Muscle of leg (tissue), 11 donors: ENCODE data around the gene SLIT1. TPM values are rescaled to one million over a fixed set of nuclear protein-coding genes. Genes with fewer than 3 reads are reported as not detected.
A peak's percentile ranks its signal among the peaks of the same experiment; 100 is the strongest.

Experiments
- DNase-seq: peaks from one replicate; pipeline ENCODE4 v3.0.0; 2013
- H3K27ac ChIP-seq: one replicate; pipeline ENCODE4 v1.5.1; 2013; ENCODE audit warnings: mild to moderate bottlenecking, low read length, control low read depth
- H3K27me3 ChIP-seq: one replicate; pipeline ENCODE4 v1.6.1; 2013; ENCODE audit warnings: low read length; ENCODE audit not compliant: control insufficient read depth, insufficient read depth
- H3K36me3 ChIP-seq: one replicate; pipeline ENCODE4 v1.6.1; 2013; ENCODE audit warnings: low read length; ENCODE audit not compliant: control insufficient read depth, insufficient read depth
- H3K4me1 ChIP-seq: one replicate; pipeline ENCODE4 v1.6.1; 2013; ENCODE audit warnings: low read length; ENCODE audit not compliant: control insufficient read depth, insufficient read depth
- H3K4me3 ChIP-seq: one replicate; pipeline ENCODE4 v1.5.1; 2013; ENCODE audit warnings: low read length, control low read depth
- H3K9me3 ChIP-seq: replicated peaks from 2 replicates; pipeline ENCODE4 v1.6.1; 2013; ENCODE audit warnings: low read depth, low read length; ENCODE audit not compliant: control insufficient read depth
- WGBS: methylation state at CpG from one replicate; pipeline ENCODE4 v1.1.5; 2013; ENCODE audit warnings: missing lambda C conversion rate; ENCODE audit not compliant: insufficient coverage; 5-methylcytosine and 5-hydroxymethylcytosine counted together
- polyA plus RNA-seq, 8 donors: library from polyadenylated mRNA; unstranded; fragments of 120-200 nt; gene quantifications; one replicate each; pipeline versions ENCODE4 v1.2.1 to v1.2.3, GENCODE V29; 2013; ENCODE audit warnings: inconsistent platforms in 1 of 8, low replicate concordance in 1 of 8; ENCODE audit not compliant: insufficient read length in 8 of 8, insufficient read depth in 1 of 8
- total RNA-seq: library from RNA; stranded (reverse); fragments of 120-200 nt; gene quantifications from one replicate; pipeline ENCODE4 v1.2.4, GENCODE V29; 2013

The SLIT1 gene
- total and polyA plus RNA-seq, 9 donors: 0.35 to 1.4 (median 1.1) TPM

DNA sequence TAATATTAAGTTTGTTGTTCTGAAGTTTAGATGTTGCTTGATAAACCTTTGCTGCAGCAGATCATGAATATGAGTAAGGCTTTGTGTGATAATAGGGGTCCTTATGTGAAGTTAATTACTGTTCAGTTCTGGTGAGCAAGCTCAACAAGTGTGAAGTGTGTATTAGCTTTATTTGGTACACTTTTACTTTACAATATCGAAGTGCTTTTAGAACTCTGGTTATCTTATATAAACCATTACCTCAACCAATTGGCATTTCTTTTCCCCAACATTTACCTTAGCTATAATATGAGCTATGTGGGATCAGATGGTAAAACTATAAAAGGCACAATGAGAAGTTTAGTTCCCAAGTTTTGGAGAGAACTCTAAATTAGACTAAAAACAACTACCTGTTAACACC, 226.0 kb downstream of the SLIT1 start:
- H3K4me1 ChIP-seq: no peaks in the 10 kb centered on the region
- H3K9me3 ChIP-seq: no peaks in the 10 kb centered on the region
- peaks cover 10% of the 10 kb centered on the region for H3K36me3 ChIP-seq
- no CpG with 5 or more reads among the region's 1 CpG for WGBS
- no peak for DNase-seq
- H3K27me3 ChIP-seq: no peaks in the 10 kb centered on the region
- H3K4me3 ChIP-seq: no peak overlapping the region
- no peak overlapping the region for H3K27ac ChIP-seq

- WGBS: no CpG with 5 or more reads among the region's 2 CpGs
- Histone ChIP-seq H3K4me1 (no peaks in the 10 kb centered on the region), H3K36me3 (peaks cover 10% of the 10 kb centered on the region), H3K9me3 (no peaks in the 10 kb centered on the region), H3K27me3 (no peaks in the 10 kb centered on the region), H3K27ac (no peak overlapping the region), H3K4me3 (no peak overlapping the region)
- DNase-seq: no peak
These were observed 227.7 kb downstream of the SLIT1 start for GRCh38 chr10:96958071-96958470.

DNA sequence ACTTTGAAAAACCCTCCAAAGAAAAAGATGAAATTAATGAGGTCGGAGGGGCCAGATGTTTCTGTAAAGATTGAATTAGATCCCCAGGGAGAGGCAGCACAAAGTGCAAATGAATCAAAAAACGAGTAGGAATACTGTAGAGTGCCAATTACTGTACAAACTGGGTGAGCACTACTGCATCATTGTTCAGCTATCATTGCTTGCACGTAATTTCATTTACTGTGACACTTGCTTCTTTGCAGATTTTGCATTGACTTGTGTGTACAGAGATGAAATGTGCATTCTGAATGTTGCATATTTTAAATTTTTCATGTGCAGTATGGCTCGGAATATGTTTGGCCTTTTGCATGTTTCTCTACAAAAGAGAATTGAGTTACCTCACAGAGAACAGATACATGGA, 230.0 kb downstream of the SLIT1 start:
- H3K36me3 ChIP-seq: peaks cover 12% of the 10 kb centered on the region
- H3K27ac ChIP-seq: no peak overlapping the region
- no peak overlapping the region for H3K4me3 ChIP-seq
- no peaks in the 10 kb centered on the region for H3K4me1 ChIP-seq
- no peaks in the 10 kb centered on the region for H3K9me3 ChIP-seq
- WGBS: 51% methylated on average over 2 of the region's 4 CpGs
- no peak for DNase-seq
- no peaks in the 10 kb centered on the region for H3K27me3 ChIP-seq

DNA sequence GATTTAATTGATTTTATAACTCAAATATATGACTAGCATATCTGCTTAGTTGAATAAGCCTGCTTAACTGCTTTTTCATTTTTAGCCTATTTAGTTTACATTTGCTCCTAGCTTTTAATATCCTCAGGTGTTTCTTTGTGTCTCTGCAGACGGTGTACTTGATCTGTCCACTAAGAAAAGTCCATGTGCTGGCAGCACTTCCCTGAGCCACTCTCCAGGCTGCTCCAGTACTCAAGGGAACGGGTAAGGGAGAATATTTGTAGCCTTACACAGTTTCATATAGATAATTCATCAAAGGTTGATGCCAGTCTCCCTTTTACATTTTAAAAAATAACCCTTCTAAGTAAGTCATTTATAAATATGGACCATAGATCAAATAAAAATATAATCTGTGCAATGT, 233.8 kb downstream of the SLIT1 start:
- WGBS: no CpG with 5 or more reads among the region's 2 CpGs
- no peak overlapping the region for H3K4me3 ChIP-seq
- H3K9me3 ChIP-seq: no peaks in the 10 kb centered on the region
- DNase-seq: no peak
- peaks cover 15% of the 10 kb centered on the region for H3K36me3 ChIP-seq
- H3K27me3 ChIP-seq: no peaks in the 10 kb centered on the region
- H3K4me1 ChIP-seq: no peaks in the 10 kb centered on the region
- H3K27ac ChIP-seq: no peak overlapping the region

GRCh38 chr10:96949039-96949683, 236.6 kb downstream of the SLIT1 start:
- Histone ChIP-seq H3K36me3 (peaks cover 4% of the 10 kb centered on the region), H3K4me1 (no peaks in the 10 kb centered on the region), H3K4me3 (no peak overlapping the region), H3K27ac (peak overlapping the region; percentile 25), H3K9me3 (no peaks in the 10 kb centered on the region), H3K27me3 (no peaks in the 10 kb centered on the region)
- no peak for DNase-seq
- WGBS: 76% methylated on average over 2 of the region's 5 CpGs

Other genes with a start within 250 kb of the SLIT1 start
- gene ARHGAP19, start 106.7 kb upstream of the SLIT1 start, total RNA-seq: 8.5 TPM
- gene ARHGAP19, start 106.7 kb upstream of the SLIT1 start, polyA plus RNA-seq: 10 to 100 TPM in 6 of 8 donors, 1 to 10 TPM in 2; 9.0 to 19.9 (median 11.0) TPM
- gene FRAT1, start 133.3 kb upstream of the SLIT1 start, total RNA-seq: 1.2 TPM
- 1 to 10 TPM; 1.4 to 2.6 (median 1.6) TPM for gene FRAT1, start 133.3 kb upstream of the SLIT1 start, polyA plus RNA-seq
- gene FRAT2, start 148.8 kb upstream of the SLIT1 start, total RNA-seq: 5.3 TPM
- gene FRAT2, start 148.8 kb upstream of the SLIT1 start, polyA plus RNA-seq: 1 to 10 TPM; 3.6 to 5.0 (median 4.3) TPM
- 14.3 TPM for gene RRP12, start 215.4 kb upstream of the SLIT1 start, total RNA-seq
- gene RRP12, start 215.4 kb upstream of the SLIT1 start, polyA plus RNA-seq: 10 to 100 TPM; 19.1 to 26.0 (median 21.6) TPM
- gene PGAM1, start 240.2 kb upstream of the SLIT1 start, total RNA-seq: 102 TPM
- gene PGAM1, start 240.2 kb upstream of the SLIT1 start, polyA plus RNA-seq: 100 to 1,000 TPM; 103 to 160 (median 113) TPM